GM23248 (cell line): ENCODE results near the gene AK9.

Source experiments
- EZH2 ChIP-seq: fragments of 200-600 bp; sonication (generic); IDR thresholded peaks from 2 replicates; pipeline ENCODE4 v1.6.1; 2018; ENCODE audit warnings: antibody characterized with exemption, mild to moderate bottlenecking; ENCODE audit not compliant: insufficient read depth, poor library complexity, severe bottlenecking
- EZH2phosphoT487 ChIP-seq: fragments of 200-600 bp; sonication (generic); IDR thresholded peaks from 2 replicates; pipeline ENCODE4 v1.6.1; 2018; ENCODE audit warnings: antibody characterized with exemption, moderate library complexity, mild to moderate bottlenecking, low read depth; ENCODE audit not compliant: insufficient read depth

DNA sequence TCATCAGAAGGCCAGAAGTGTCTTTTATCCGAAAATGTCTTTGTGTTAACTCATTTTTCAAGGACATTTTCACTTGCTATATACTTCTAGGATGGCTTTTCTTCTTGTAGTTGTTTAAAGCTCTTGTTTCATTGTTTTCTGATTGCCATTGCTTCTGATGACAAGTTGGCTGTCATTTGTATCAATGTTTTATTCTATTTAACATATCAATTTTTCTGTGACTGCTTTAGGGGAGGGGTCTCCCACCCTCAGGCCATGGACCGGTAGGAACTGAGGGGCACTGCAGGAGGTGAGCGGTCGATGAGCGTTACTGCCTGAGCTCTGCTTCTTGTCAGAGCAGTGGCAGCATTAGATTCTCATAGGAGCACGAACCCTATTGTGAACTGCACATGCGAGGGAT is 65.8 kb downstream of the AK9 start:
- no peak for TF ChIP-seq EZH2
- TF ChIP-seq EZH2phosphoT487, result no peak
